ENCODE data around the gene PARD6B. TPM values are rescaled to one million over a fixed set of nuclear protein-coding genes. Genes with fewer than 3 reads are reported as not detected.

Gene PARD6B
- total and polyA plus RNA-seq, 2 of the 13 experiments (the other 11 are each of a cell fraction or from before 2014, with no cell fraction given) = 6.9 to 22.2 TPM

GRCh38 chr20:50790651-50791277, 59.4 kb downstream of the PARD6B start (continued):
- TF ChIP-seq ZNF503 (CRISPR knock-in tag; IDR thresholded peaks at IDR 0.05) (peak; percentile 90), SMAD3 (CRISPR knock-in tag; IDR thresholded peaks at IDR 0.05) (0 out of 2 replicates have a peak, but pooled peaks have one; percentile 19), XRCC5 (optimal IDR thresholded peaks at IDR 0.05; ENCODE audit: low read length) (peak; percentile 100), TSC22D2 (CRISPR knock-in tag; IDR thresholded peaks at IDR 0.05; ENCODE audit: borderline replicate concordance) (peak; percentile 71; the same call in 1 of the 2 replicates), FLYWCH1 (CRISPR knock-in tag; IDR thresholded peaks at IDR 0.05) (no peak), MAFG (CRISPR knock-in tag; IDR thresholded peaks at IDR 0.05) (no peak), KLF16 (CRISPR knock-in tag; IDR thresholded peaks at IDR 0.05) (peak in 1 of 2 experiments; percentile 61; a peak in 1 of 4 replicates), ZNF20 (CRISPR knock-in tag; IDR thresholded peaks at IDR 0.05) (no peak), ATRX (CRISPR knock-in tag; IDR thresholded peaks at IDR 0.05; ENCODE audit: borderline replicate concordance) (no peak), PHF21A (CRISPR knock-in tag; IDR thresholded peaks at IDR 0.05) (peak; percentile 97), ZBTB34 (CRISPR knock-in tag; IDR thresholded peaks at IDR 0.05) (peak; percentile 86; the same call in 1 of the 2 replicates), ZNF430 (CRISPR knock-in tag; IDR thresholded peaks at IDR 0.05) (peak; percentile 27; the same call in 1 of the 2 replicates), ZNF614 (CRISPR knock-in tag; IDR thresholded peaks at IDR 0.05; ENCODE audit: borderline replicate concordance) (peak; percentile 92; the same call in 1 of the 2 replicates), KLF11 (CRISPR knock-in tag; IDR thresholded peaks at IDR 0.05) (peak; percentile 84; the same call in 1 of the 2 replicates), MXD4 (CRISPR knock-in tag; IDR thresholded peaks at IDR 0.05) (peak; percentile 86), TEF (CRISPR knock-in tag; IDR thresholded peaks at IDR 0.05) (no peak; the same call in 1 of the 2 replicates), IKZF5 (CRISPR knock-in tag; IDR thresholded peaks at IDR 0.05) (peak; percentile 84), STAT5B (CRISPR knock-in tag; IDR thresholded peaks at IDR 0.05) (peak; percentile 70; the same call in 1 of the 2 replicates), TAF15 (IDR thresholded peaks at IDR 0.05; ENCODE audit: low read depth, low read length, poor library complexity, severe bottlenecking) (peak; percentile 94), ZNF552 (CRISPR knock-in tag; IDR thresholded peaks at IDR 0.05; ENCODE audit: borderline replicate concordance) (peak; percentile 89; the same call in 1 of the 2 replicates), MED13 (CRISPR knock-in tag; IDR thresholded peaks at IDR 0.05) (peak; percentile 85), HIC2 (CRISPR knock-in tag; IDR thresholded peaks at IDR 0.05; ENCODE audit: low read depth) (peak; percentile 90), ATF1 (CRISPR knock-in tag; IDR thresholded peaks at IDR 0.05) (no peak)

Measured in HepG2 (cell line).